ENCODE results near the gene IRF2BPL. TPM values are rescaled to one million over a fixed set of nuclear protein-coding genes. Genes with fewer than 3 reads are reported as not detected.
A peak's percentile ranks its signal among the peaks of the same experiment; 100 is the strongest.

The IRF2BPL gene
- total and polyA plus RNA-seq, 12 donors = 6.5 to 104 (median 82.5) TPM

- no peak overlapping the region for H3K27ac ChIP-seq
- H3K27me3 ChIP-seq = no peaks in the 10 kb centered on the region
- H3K4me3 ChIP-seq = no peak overlapping the region
- WGBS, 4 donors = 68 to 82% (median 77%) methylated on average over 15 of the region's 15 CpGs
- no peaks in the 10 kb centered on the region for H3K9me3 ChIP-seq (replicated peaks in 1 of 3)
- TF ChIP-seq POLR2A (IDR thresholded peaks at IDR 0.05) = no peak
- TF ChIP-seq, protein P1, sequence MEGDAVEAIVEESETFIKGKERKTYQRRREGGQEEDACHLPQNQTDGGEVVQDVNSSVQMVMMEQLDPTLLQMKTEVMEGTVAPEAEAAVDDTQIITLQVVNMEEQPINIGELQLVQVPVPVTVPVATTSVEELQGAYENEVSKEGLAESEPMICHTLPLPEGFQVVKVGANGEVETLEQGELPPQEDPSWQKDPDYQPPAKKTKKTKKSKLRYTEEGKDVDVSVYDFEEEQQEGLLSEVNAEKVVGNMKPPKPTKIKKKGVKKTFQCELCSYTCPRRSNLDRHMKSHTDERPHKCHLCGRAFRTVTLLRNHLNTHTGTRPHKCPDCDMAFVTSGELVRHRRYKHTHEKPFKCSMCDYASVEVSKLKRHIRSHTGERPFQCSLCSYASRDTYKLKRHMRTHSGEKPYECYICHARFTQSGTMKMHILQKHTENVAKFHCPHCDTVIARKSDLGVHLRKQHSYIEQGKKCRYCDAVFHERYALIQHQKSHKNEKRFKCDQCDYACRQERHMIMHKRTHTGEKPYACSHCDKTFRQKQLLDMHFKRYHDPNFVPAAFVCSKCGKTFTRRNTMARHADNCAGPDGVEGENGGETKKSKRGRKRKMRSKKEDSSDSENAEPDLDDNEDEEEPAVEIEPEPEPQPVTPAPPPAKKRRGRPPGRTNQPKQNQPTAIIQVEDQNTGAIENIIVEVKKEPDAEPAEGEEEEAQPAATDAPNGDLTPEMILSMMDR (IDR thresholded peaks at IDR 0.05) = no peak
- peak in 6 of 7 donors; percentile 48 to 74 (median 57) for DNase-seq
- H3K4me1 ChIP-seq (replicated peaks in 1 of 2) = no peaks in the 10 kb centered on the region
- intact Hi-C loops (cut with DNase I) = no loop called here
- H3K36me3 ChIP-seq (replicated peaks in 1 of 2) = no peaks in the 10 kb centered on the region
Measured at GRCh38 chr14:76977793-76978720, 50.5 kb downstream of the IRF2BPL start.

GRCh38 chr14:76976240-76977005, 52.1 kb downstream of the IRF2BPL start:
- no peaks in the 10 kb centered on the region for H3K27me3 ChIP-seq
- TF ChIP-seq, protein P1 (IDR thresholded peaks at IDR 0.05) = no peak
- TF ChIP-seq POLR2A (IDR thresholded peaks at IDR 0.05) = no peak
- no peak overlapping the region for H3K27ac ChIP-seq
- DNase-seq = peak in 1 of 7 donors; percentile 34
- no peaks in the 10 kb centered on the region for H3K36me3 ChIP-seq (replicated peaks in 1 of 2)
- WGBS, 4 donors = 71 to 88% (median 76%) methylated on average over 1 to 7 of the region's 7 CpGs
- no peaks in the 10 kb centered on the region for H3K9me3 ChIP-seq (replicated peaks in 1 of 3)
- no peak overlapping the region for H3K4me3 ChIP-seq
- H3K4me1 ChIP-seq (replicated peaks in 1 of 2) = no peaks in the 10 kb centered on the region
- intact Hi-C loops (cut with DNase I) = no loop called here

- no peaks in the 10 kb centered on the region for H3K4me1 ChIP-seq (replicated peaks in 1 of 2)
- no peak overlapping the region for H3K4me3 ChIP-seq
- intact Hi-C loops (cut with DNase I) = no loop called here
- H3K27me3 ChIP-seq = no peaks in the 10 kb centered on the region
- no peaks in the 10 kb centered on the region for H3K36me3 ChIP-seq (replicated peaks in 1 of 2)
- no peak for TF ChIP-seq POLR2A (IDR thresholded peaks at IDR 0.05)
- TF ChIP-seq, protein P1 (IDR thresholded peaks at IDR 0.05) = no peak
- no peak overlapping the region for H3K27ac ChIP-seq
- no peak for DNase-seq
- 78 to 90% (median 86%) methylated on average over 4 of the region's 4 CpGs for WGBS, 4 donors
- H3K9me3 ChIP-seq (replicated peaks in 1 of 3) = no peaks in the 10 kb centered on the region
Measured at GRCh38 chr14:76975812-76976211, 52.7 kb downstream of the IRF2BPL start.

DNA sequence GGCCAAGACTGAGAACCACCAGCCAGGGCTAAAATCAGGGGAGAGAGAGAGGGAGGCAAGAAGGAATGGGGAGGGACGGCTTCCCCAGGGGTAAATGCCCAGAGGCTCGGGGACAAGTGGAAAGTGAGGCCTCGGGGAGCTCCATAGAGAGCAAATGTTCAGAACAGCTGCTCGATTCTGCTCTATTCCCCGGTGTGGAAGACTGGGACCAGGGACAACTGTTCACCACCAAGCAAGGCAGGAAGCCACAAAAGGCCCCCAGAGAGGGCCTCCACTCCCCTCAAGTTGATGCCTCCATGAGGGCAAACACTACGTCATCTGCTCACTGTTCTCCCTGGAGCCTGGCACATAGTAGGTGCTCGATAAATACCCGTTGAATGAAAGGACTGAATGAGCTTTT, 53.5 kb downstream of the IRF2BPL start:
- H3K4me1 ChIP-seq (replicated peaks in 1 of 2) = no peaks in the 10 kb centered on the region
- H3K27me3 ChIP-seq = no peaks in the 10 kb centered on the region
- H3K36me3 ChIP-seq (replicated peaks in 1 of 2) = no peaks in the 10 kb centered on the region
- no peaks in the 10 kb centered on the region for H3K9me3 ChIP-seq (replicated peaks in 1 of 3)
- WGBS, 4 donors = 82 to 93% (median 86%) methylated on average over 8 of the region's 8 CpGs
- TF ChIP-seq POLR2A (IDR thresholded peaks at IDR 0.05) = no peak
- DNase-seq = no peak
- H3K27ac ChIP-seq = no peak overlapping the region
- intact Hi-C loops (cut with DNase I) = no loop called here
- no peak overlapping the region for H3K4me3 ChIP-seq

Other genes starting within 250 kb of the IRF2BPL start
- gene ANGEL1, start 215.8 kb downstream of the IRF2BPL start, total RNA-seq = 10 to 100 TPM; 19.7 to 38.2 (median 31.5) TPM
- gene ANGEL1, start 215.8 kb downstream of the IRF2BPL start, polyA plus RNA-seq = 10 to 100 TPM; 11.8 to 21.5 (median 18.7) TPM
- not detected for gene LRRC74A, start 202.3 kb downstream of the IRF2BPL start, total RNA-seq
- gene LRRC74A, start 202.3 kb downstream of the IRF2BPL start, polyA plus RNA-seq = not detected
- gene CIPC, start 69.5 kb upstream of the IRF2BPL start, total RNA-seq = 10 to 100 TPM; 23.2 to 48.6 (median 27.1) TPM
- 10 to 100 TPM in 1 of 3 donors, 1 to 10 TPM in 2; 3.7 to 16.1 (median 5.6) TPM for gene CIPC, start 69.5 kb upstream of the IRF2BPL start, polyA plus RNA-seq
- gene ZDHHC22, start 113.1 kb upstream of the IRF2BPL start, total RNA-seq = 1 to 10 TPM in 1 of 9 donors, under 1 TPM in 3, not detected in 5; 0.06 to 1.2 (median 0.25) TPM
- gene ZDHHC22, start 113.1 kb upstream of the IRF2BPL start, polyA plus RNA-seq = under 1 TPM in 1 of 3 donors, not detected in 2; 0.24 TPM
- 10 to 100 TPM in 3 of 9 donors, 1 to 10 TPM in 6; 2.7 to 19.7 (median 8.6) TPM for gene TMEM63C, start 153.1 kb upstream of the IRF2BPL start, total RNA-seq
- 10 to 100 TPM in 1 of 3 donors, 1 to 10 TPM in 2; 3.1 to 21.2 (median 7.9) TPM for gene TMEM63C, start 153.1 kb upstream of the IRF2BPL start, polyA plus RNA-seq
- 10 to 100 TPM in 1 of 9 donors, 1 to 10 TPM in 2, under 1 TPM in 2, not detected in 4; 0.17 to 13.0 (median 1.0) TPM for gene NGB, start 242.5 kb upstream of the IRF2BPL start, total RNA-seq
- 10 to 100 TPM in 2 of 3 donors, 1 to 10 TPM in 1; 6.3 to 15.4 (median 10.3) TPM for gene NGB, start 242.5 kb upstream of the IRF2BPL start, polyA plus RNA-seq

Data from adrenal gland (tissue), 12 donors.